Stomach (tissue), 9 donors: ENCODE measurements around the gene OGDH. TPM values are rescaled to one million over a fixed set of nuclear protein-coding genes. Genes with fewer than 3 reads are reported as not detected.

Experiments
- DNase-seq, 2 donors: peaks; one replicate each; pipeline versions ENCODE4 v3.0.0 to v3.0.0-alpha.2; 2013 to 2019
- H3K27ac ChIP-seq, 5 donors: fragments of 200-600 bp in 4 of 5; sonication (generic) in 4 of 5; one replicate each; pipeline ENCODE4 v1.5.1; 2013 to 2019; ENCODE audit warnings: mild to moderate bottlenecking in 1 of 5, moderate library complexity in 1 of 5
- H3K27me3 ChIP-seq, 3 donors: fragments of 200-600 bp; sonication (generic); one replicate each; pipeline ENCODE4 v1.5.1; 2017 to 2019; ENCODE audit warnings: mixed run types in 1 of 3
- H3K36me3 ChIP-seq, 4 donors: fragments of 200-600 bp; sonication (generic); 1 replicate in 3 of 4; 2 replicates in 1 of 4; pipeline ENCODE4 v1.5.1; 2016 to 2019
- H3K4me1 ChIP-seq, 4 donors: fragments of 200-600 bp; sonication (generic); one replicate each; pipeline ENCODE4 v1.5.1; 2016 to 2019
- H3K4me3 ChIP-seq, 4 donors: fragments of 200-600 bp; sonication (generic) in 3 of 4; one replicate each; pipeline ENCODE4 v1.5.1; 2016 to 2019; ENCODE audit warnings: mild to moderate bottlenecking in 1 of 4
- H3K9me3 ChIP-seq, 4 donors: fragments of 200-600 bp; sonication (generic); one replicate each; pipeline ENCODE4 v1.5.1; 2016 to 2019
- CTCF ChIP-seq, 7 experiments: fragments of 450-650 bp in 4 of 7; fragments of 200-600 bp in 3 of 7; sonication (generic) in 3 of 7; IDR thresholded peaks; one replicate each; pipeline ENCODE4 v1.5.1; 2016 to 2019; ENCODE audit warnings: antibody characterized with exemption in 7 of 7, control low read depth in 2 of 7, mild to moderate bottlenecking in 1 of 7
- EP300 ChIP-seq: sonication (generic); formaldehyde crosslinking; IDR thresholded peaks from one replicate; pipeline ENCODE4 v1.6.1; 2017; ENCODE audit warnings: antibody characterized with exemption
- POLR2A ChIP-seq, 4 donors: fragments of 450-650 bp; IDR thresholded peaks; one replicate each; pipeline ENCODE4 v1.6.1; 2016; ENCODE audit warnings: antibody characterized with exemption in 4 of 4, control low read depth in 2 of 4, mild to moderate bottlenecking in 1 of 4, moderate library complexity in 1 of 4
- POLR2AphosphoS5 ChIP-seq, 3 donors: sonication (generic); formaldehyde crosslinking; IDR thresholded peaks; one replicate each; pipeline ENCODE4 v1.6.1; 2016; ENCODE audit warnings: antibody characterized with exemption in 3 of 3
- WGBS, 5 donors: extraction: QIAGEN DNeasy Blood & Tissue Kit in 3 of 5; methylation state at CpG; one replicate each; pipeline versions ENCODE4 v1.1.5 to v1.1.7; 2013 to 2018; 5-methylcytosine and 5-hydroxymethylcytosine counted together
- intact Hi-C: fragments of 100-400 bp; cut with DNase I; formaldehyde crosslinking; loops from one replicate; pipeline ENCODE4 v1.15.1; 2023; ENCODE audit warnings: low total_unique reads
- polyA plus RNA-seq, 3 donors: library from polyadenylated mRNA; stranded (reverse); fragments of 200-250 nt; gene quantifications; one replicate each; pipeline ENCODE4 v1.2.3, GENCODE V29; 2013
- total RNA-seq, 5 donors: library from RNA; depleted of rRNA; stranded (reverse); fragments of >200 nt; gene quantifications; one replicate each; pipeline versions ENCODE4 v1.1.0 to v1.2.3, GENCODE V29; 2014 to 2016
- donor health status: healthy with polysubstance abuse.
- donor health status: Bipolar disorder and iron deficiency.
- donor health status: healthy.

OGDH gene
- total and polyA plus RNA-seq, 8 donors: 19.8 to 92.0 (median 31.3) TPM

DNA sequence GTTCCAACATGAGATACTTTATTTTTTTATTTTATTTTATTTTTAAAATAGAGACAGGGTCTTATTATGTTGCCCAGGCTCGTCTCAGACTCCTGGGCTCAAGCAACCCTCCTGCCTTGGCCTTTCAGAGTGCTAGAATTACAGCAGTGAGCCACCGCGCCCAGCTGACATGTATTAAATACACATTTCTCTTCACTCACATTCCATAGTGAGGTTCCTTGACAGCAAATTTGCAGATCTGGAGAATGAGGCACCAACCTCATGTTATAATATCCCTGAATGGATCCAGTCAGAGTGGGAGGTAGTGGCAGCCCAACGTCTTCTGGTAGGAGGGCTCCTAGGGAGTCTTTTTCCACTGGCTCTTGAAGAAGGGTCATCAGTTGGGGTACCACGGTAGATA is 46.1 kb downstream of the OGDH start:
- Histone ChIP-seq H3K9me3 (no peaks in the 10 kb centered on the region), H3K36me3 (peaks cover 30 to 96% (median 93%) of the 10 kb centered on the region in 4 donors), H3K27me3 (no peaks in the 10 kb centered on the region), H3K4me3 (no peak overlapping the region), H3K27ac (no peak overlapping the region), H3K4me1 (peaks cover 0 to 7% (median 0%) of the 10 kb centered on the region in 4 donors)
- DNase-seq: no peak
- no peak for TF ChIP-seq CTCF (IDR thresholded peaks at IDR 0.05)
- intact Hi-C loops: no loop called here
- WGBS, 5 donors: 92 to 96% (median 94%) methylated on average over 5 of the region's 5 CpGs

GRCh38 chr7:44654255-44654796 is 47.9 kb downstream of the OGDH start:
- peaks cover 18 to 89% (median 85%) of the 10 kb centered on the region in 4 donors for H3K36me3 ChIP-seq
- 84 to 90% (median 89%) methylated on average over 11 of the region's 11 CpGs for WGBS, 5 donors
- no peak for DNase-seq
- TF ChIP-seq EP300 (no peak), POLR2AphosphoS5 (IDR thresholded peaks at IDR 0.05) (no peak), POLR2A (IDR thresholded peaks at IDR 0.05) (no peak), CTCF (IDR thresholded peaks at IDR 0.05) (no peak)
- intact Hi-C loops: no loop called here
- H3K27ac ChIP-seq: no peak overlapping the region
- no peaks in the 10 kb centered on the region for H3K27me3 ChIP-seq
- H3K4me1 ChIP-seq: peaks cover 0 to 7% (median 0%) of the 10 kb centered on the region in 4 donors
- H3K4me3 ChIP-seq: no peak overlapping the region
- no peaks in the 10 kb centered on the region for H3K9me3 ChIP-seq

DNA sequence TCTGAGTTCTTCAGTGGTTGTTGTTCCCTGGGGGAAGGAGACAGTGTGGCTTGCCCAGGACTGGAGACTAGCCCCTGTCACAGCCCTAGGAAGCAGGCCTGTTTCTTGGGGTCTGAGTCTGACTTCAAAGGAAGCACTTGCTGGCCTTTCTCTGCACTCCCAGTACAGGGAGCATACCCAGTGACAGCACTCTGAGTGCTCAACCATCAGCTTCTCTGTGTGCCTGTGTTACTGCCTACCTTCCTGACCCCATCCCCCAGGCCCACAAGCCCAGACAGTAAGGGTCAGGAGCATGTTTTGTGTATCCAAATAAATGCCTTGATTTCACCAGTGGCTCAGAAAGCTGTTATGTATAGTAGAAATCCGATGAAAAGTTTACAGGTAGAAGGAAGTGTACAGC is 48.9 kb downstream of the OGDH start:
- 77 to 83% (median 80%) methylated on average over 1 of the region's 1 CpG for WGBS, 5 donors
- H3K4me3 ChIP-seq: no peak overlapping the region
- no peaks in the 10 kb centered on the region for H3K27me3 ChIP-seq
- H3K9me3 ChIP-seq: peaks cover 0 to under 1% (median 0%) of the 10 kb centered on the region in 4 donors
- peaks cover 0 to 7% (median 0%) of the 10 kb centered on the region in 4 donors for H3K4me1 ChIP-seq
- H3K27ac ChIP-seq: no peak overlapping the region
- DNase-seq: no peak
- intact Hi-C loops: no loop called here
- peaks cover 11 to 88% (median 80%) of the 10 kb centered on the region in 4 donors for H3K36me3 ChIP-seq
- TF ChIP-seq POLR2AphosphoS5 (IDR thresholded peaks at IDR 0.05) (no peak), POLR2A (IDR thresholded peaks at IDR 0.05) (no peak), CTCF (IDR thresholded peaks at IDR 0.05) (no peak), EP300 (no peak)

- H3K4me3 ChIP-seq: no peak overlapping the region
- peaks cover 0 to 14% (median 10%) of the 10 kb centered on the region in 4 donors for H3K9me3 ChIP-seq
- no peak overlapping the region for H3K27ac ChIP-seq
- no peaks in the 10 kb centered on the region for H3K27me3 ChIP-seq
- H3K4me1 ChIP-seq: no peaks in the 10 kb centered on the region
- DNase-seq: no peak
- WGBS, 5 donors: 97 to 98% (median 98%) methylated on average over 7 of the region's 7 CpGs
- TF ChIP-seq POLR2A (IDR thresholded peaks at IDR 0.05) (no peak), CTCF (IDR thresholded peaks at IDR 0.05) (no peak), POLR2AphosphoS5 (IDR thresholded peaks at IDR 0.05) (no peak), EP300 (no peak)
- peaks cover 7 to 89% (median 76%) of the 10 kb centered on the region in 4 donors for H3K36me3 ChIP-seq
- intact Hi-C loops: no loop called here
Observed at GRCh38 chr7:44658979-44659378, 52.6 kb downstream of the OGDH start.
